ENCODE measurements around the gene MAST4. TPM values are rescaled to one million over a fixed set of nuclear protein-coding genes. Genes with fewer than 3 reads are reported as not detected.

MAST4 gene
- total and polyA plus RNA-seq, 2 of the 8 experiments (the other 6 are each of a cell fraction or from before 2014, with no cell fraction given): 1.5 to 2.6 TPM

- TF ChIP-seq ATF2 (IDR thresholded peaks at IDR 0.05; ENCODE audit: low read length): no peak
These were observed 477.0 kb downstream of the MAST4 start (continued) for GRCh38 chr5:67073045-67073680.

Data from H1 (cell line).